Brain microvascular endothelial cell (primary cell): ENCODE data around the gene GRM8.
A peak's percentile ranks its signal among the peaks of the same experiment; 100 is the strongest.
"Not testable (repeated sequence)": the region's sequence is repeated elsewhere in the genome, so short reads cannot be mapped to it uniquely, and the experiment has no call there.

Experiments used
- DNase-seq: peaks from one replicate; pipeline ENCODE4 v3.0.0-alpha.2; 2020
- H3K27ac ChIP-seq: fragments of 250-450 bp; sonication (Bioruptor Pico); 2 replicates; pipeline ENCODE4 v1.5.1; 2020; ENCODE audit warnings: mild to moderate bottlenecking, moderate library complexity
- H3K27me3 ChIP-seq: fragments of 250-450 bp; sonication (Bioruptor Pico); replicated peaks from 2 replicates; pipeline ENCODE4 v1.5.1; 2020; ENCODE audit warnings: mild to moderate bottlenecking
- H3K36me3 ChIP-seq: fragments of 250-450 bp; sonication (Bioruptor Pico); replicated peaks from 2 replicates; pipeline ENCODE4 v1.5.1; 2020; ENCODE audit warnings: mild to moderate bottlenecking
- H3K4me3 ChIP-seq: 2 replicates; pipeline ENCODE4 v1.5.1; 2011; ENCODE audit warnings: low read depth, mild to moderate bottlenecking, control low read depth, low read length, moderate library complexity
- in situ Hi-C: cut with HindIII; loops from 2 replicates; pipeline ENCODE4 v1.10.0; 2017; ENCODE audit warnings: low sequenced_read_pairs, low pct_ligation_motif_present
- TF ChIP-seq, protein P1 (sequence below): IDR thresholded peaks from 2 replicates; pipeline ENCODE4 v1.5.1; 2011; ENCODE audit warnings: low read depth, mild to moderate bottlenecking, moderate library complexity, low read length, control low read depth, inconsistent platforms; ENCODE audit errors: missing control alignments

The GRM8 gene

DNA sequence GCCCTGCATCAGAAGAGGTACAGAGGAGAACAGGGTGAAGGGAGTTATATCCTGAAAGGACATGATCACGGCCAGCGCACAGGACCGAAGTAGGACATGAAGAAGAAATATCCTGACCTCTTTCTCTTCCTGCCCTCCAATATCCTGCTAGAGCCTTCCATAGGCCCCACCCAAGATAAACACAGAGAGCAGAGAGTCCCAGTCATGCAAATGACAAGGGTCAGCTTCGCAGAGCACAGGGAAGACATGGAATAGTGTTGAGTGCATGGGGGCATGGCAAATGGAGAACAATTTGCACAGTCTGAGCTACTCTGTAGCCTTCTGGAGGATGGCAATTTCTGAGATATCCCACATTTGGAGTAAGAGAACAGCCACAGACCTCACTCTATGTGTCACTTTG, 371.4 kb downstream of the GRM8 start:
- in situ Hi-C loops, result no loop called here
- TF ChIP-seq, protein P1, sequence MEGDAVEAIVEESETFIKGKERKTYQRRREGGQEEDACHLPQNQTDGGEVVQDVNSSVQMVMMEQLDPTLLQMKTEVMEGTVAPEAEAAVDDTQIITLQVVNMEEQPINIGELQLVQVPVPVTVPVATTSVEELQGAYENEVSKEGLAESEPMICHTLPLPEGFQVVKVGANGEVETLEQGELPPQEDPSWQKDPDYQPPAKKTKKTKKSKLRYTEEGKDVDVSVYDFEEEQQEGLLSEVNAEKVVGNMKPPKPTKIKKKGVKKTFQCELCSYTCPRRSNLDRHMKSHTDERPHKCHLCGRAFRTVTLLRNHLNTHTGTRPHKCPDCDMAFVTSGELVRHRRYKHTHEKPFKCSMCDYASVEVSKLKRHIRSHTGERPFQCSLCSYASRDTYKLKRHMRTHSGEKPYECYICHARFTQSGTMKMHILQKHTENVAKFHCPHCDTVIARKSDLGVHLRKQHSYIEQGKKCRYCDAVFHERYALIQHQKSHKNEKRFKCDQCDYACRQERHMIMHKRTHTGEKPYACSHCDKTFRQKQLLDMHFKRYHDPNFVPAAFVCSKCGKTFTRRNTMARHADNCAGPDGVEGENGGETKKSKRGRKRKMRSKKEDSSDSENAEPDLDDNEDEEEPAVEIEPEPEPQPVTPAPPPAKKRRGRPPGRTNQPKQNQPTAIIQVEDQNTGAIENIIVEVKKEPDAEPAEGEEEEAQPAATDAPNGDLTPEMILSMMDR, result no peak
- Histone ChIP-seq H3K36me3 (no peaks in the 10 kb centered on the region), H3K4me3 (no peak overlapping the region), H3K27ac (no peak overlapping the region), H3K27me3 (no peaks in the 10 kb centered on the region)
- DNase-seq, result no peak

DNA sequence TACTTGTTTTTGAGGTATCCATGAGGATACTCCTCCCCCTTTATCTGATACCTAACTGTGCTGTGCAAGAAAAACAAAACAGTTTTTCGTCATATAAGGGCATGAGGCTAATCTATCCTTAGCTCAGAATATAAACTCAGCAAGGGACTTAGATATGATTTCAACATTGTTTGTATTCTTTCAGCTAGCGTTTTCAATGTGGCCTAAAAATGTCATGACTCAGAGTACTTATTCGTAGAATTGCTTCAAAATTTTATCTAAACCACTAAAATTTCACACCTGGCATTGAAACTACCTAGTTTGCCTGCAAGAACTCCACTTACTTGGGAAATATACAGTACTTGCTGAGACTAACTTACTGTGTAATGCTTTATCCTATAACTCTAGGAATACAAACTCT, 376.2 kb downstream of the GRM8 start:
- not testable (repeated sequence) for H3K27me3 ChIP-seq

DNA sequence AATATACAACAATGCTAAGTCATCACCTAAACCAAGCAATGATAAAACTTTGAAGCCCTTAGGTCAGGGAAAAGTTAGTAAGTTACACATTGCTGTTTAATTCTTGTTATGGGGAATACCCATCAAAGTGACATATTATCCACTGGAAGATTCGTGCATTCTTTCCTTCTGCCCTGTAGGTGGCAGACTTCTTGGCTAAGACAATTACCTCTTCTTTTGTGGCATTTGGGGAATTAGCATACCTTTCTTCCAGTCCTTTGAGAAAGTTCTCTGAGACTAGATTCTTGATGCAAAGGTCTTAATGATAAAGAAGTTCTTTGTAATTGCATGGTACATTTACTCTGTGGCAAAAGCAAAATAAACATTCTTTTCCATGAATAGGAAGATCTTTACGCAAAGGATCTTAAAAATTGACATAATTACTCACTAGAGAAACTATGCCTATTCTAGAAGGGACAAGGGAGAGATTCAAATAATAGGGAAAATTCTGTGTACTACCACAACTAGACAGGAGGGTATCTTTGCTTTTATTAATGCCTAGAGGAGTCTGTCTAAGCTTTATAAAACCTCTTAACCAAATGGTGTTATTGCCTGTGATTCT, 395.9 kb downstream of the GRM8 start:
- H3K27ac ChIP-seq, result no peak overlapping the region
- in situ Hi-C loops, result no loop called here
- TF ChIP-seq, protein P1, result peak; percentile 65
- no peaks in the 10 kb centered on the region for H3K36me3 ChIP-seq
- no peaks in the 10 kb centered on the region for H3K27me3 ChIP-seq
- no peak overlapping the region for H3K4me3 ChIP-seq
- DNase-seq, result no peak

More for the DNA sequence above, 376.2 kb downstream of the GRM8 start:
- H3K27ac ChIP-seq, H3K36me3 ChIP-seq, DNase-seq, in situ Hi-C loops, H3K4me3 ChIP-seq: not testable (repeated sequence)

DNA sequence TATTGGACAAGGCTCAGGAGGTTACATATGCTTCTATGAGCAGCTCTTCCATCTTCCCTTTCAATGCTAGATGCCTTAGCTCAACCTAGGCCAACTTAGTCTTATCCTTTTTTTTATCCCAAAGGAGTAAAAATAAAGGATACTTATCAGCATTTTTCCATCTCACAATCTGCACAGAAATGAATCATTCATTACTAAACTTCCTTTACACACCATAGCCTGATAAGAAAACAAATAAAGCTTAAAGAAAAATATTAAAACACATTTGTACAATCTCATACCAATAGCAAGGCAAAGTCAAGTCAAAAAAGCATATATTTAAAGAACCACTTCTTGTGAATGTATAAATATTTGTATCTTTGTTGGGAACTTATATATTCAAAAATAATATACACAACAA, 407.4 kb downstream of the GRM8 start:
- no peaks in the 10 kb centered on the region for H3K36me3 ChIP-seq
- DNase-seq, result no peak
- in situ Hi-C loops, result no loop called here

DNA sequence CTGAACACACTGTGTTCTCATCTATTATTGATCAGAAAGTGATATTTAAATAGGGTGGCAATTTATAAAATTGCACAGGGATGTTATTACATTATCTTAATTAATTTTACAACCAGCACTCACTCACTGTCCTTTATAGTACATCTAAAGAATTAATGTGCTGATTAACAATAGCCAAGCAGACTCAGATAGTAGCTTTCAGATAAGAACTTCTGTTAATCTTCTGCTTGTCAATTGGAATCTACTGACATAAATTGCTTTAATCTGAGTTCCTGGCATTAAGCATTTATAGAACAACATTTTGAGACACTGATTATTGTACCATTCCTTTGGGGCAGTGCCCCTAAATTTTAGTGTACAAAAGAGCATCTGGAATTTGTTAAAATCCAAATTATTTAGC, 408.9 kb downstream of the GRM8 start:
- Histone ChIP-seq H3K4me3 (no peak overlapping the region), H3K27ac (no peak overlapping the region), H3K36me3 (no peaks in the 10 kb centered on the region), H3K27me3 (no peaks in the 10 kb centered on the region)
- TF ChIP-seq, protein P1, result no peak
- in situ Hi-C loops, result no loop called here
- DNase-seq, result no peak

More for the DNA sequence above, 407.4 kb downstream of the GRM8 start:
- H3K4me3 ChIP-seq, result no peak overlapping the region
- H3K27me3 ChIP-seq, result no peaks in the 10 kb centered on the region
- no peak overlapping the region for H3K27ac ChIP-seq
- TF ChIP-seq, protein P1, result no peak

DNA sequence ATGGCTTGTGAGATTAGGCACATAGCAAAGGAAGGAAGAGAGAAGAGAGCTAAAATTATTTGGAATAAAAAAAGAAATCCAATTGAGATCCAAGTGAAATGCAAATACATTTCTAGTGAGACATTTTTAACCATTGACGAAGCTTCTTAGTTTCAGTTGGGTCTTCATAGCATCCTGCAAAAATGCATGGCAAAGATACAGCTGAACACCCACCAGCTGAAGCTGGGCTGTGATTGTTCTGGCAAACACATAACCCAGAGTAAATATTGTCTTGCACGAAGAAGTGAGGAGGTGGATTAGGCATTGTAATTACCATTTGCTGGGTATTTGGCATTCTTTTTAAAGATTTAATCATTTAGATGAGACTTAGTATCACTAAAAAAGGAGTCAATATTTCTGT, 409.4 kb downstream of the GRM8 start:
- no peak for DNase-seq
- TF ChIP-seq, protein P1, result no peak
- H3K27ac ChIP-seq, result no peak overlapping the region
- H3K27me3 ChIP-seq, result no peaks in the 10 kb centered on the region
- in situ Hi-C loops, result no loop called here
- no peak overlapping the region for H3K4me3 ChIP-seq
- H3K36me3 ChIP-seq, result no peaks in the 10 kb centered on the region
